CD4-positive, alpha-beta T cell treated with Interferon alpha-2 for 1 hour (primary cell): ENCODE measurements around the gene C10orf95.

Experiments
- DNase-seq, 2 donors: peaks; one replicate each; pipeline ENCODE4 v3.0.0-alpha.2; 2020 to 2022

Gene C10orf95

GRCh38 chr10:102433619-102434046, 17.7 kb downstream of the C10orf95 start:
- DNase-seq = no peak

DNA sequence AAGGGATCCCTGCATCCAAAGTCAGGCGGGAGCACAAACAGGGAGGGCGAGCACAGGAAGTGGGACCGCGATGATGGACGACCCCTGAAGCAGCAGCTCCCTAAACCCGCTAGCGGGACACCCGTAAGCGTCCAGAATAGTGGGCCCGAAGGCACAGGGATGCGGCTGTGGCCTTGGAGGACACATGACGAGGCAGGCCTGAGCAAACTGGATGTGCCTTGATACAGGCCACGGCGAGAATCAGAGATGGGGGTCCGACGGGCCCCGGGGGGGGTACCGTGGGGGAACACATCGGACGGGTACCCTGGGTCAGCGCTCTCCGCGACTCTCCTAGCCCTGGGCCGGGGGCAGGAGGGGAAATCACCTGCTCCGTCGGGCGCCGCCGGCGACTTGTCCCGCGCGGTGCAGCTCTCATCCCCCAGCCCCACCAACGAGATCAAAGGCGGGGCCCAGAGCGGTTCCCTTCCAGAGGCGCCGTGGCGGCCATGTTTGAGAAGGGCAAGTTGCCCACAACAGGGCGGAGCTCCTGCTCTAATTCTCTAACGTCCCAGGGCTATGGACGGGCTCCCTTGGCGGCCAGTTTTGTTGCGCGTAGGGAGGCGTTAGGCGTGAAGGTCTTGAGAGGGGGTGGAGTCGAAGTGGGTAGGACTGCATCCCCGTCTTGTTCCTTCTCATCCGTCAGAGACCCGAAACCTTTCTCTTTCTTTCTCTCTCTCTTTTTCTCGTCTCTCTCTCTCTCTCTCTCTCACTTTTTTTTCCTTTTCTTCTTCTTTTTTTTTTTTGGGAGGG, 19.0 kb downstream of the C10orf95 start, which contains the start of gene CUEDC2:
Gene CUEDC2, minus strand, starts transcription at position 413 of the 789 bp plus-strand sequence. CDS start 7,386 bp downstream, outside the sequence.
- peak; percentile 93 to 97 for DNase-seq

GRCh38 chr10:102431452-102432124, 19.8 kb downstream of the C10orf95 start:
- no peak for DNase-seq

- DNase-seq = no peak
Observed at GRCh38 chr10:102429468-102429867, 21.9 kb downstream of the C10orf95 start.

DNA sequence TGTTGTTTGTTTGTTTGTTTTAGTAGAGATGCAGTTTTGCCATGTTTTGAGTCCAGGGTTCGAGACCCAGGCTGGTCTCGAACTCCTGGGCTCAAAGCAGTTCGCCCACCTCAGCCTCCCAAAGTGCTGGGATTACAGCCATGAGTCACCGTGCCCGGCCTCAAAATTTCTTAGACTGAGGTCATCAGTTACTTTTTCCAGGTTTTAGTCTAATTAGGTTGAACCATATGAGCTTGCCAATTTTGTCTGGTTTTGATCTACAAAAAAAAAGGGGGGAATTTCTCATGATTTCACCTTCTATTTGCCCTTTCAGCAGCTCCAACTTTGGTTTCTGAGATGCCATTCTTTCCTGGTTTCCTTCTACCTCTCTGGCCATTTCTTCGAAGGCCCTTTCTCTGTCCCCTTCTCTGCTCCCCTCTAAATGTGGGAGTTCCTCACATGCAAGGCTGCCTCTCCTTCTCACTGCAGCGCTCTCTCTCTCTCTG, 24.5 kb downstream of the C10orf95 start:
- no peak for DNase-seq

- no peak for DNase-seq
Observed at GRCh38 chr10:102425444-102425843, 25.9 kb downstream of the C10orf95 start.

DNA sequence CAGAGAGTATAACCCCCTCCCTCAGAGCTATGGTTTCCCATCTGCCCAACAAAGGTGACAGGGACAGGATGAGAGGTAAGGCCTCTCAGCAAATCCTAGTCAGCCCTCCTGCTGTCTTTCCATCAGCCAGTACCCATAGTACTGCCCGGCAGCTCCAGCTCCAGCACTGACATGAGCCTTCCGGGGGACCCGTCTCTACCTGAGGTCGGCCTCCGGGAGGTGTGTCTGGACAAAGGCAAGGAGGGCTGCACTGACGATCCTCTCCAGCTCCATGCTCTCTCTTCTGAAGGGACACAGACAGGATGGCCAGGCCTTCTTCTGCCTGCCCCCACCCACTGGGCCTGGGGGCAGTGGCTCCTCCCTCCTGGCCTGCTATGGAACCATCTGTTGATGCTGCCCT, 26.4 kb downstream of the C10orf95 start:
- DNase-seq = no peak

GRCh38 chr10:102424145-102424544, 27.2 kb downstream of the C10orf95 start:
- DNase-seq = no peak

- DNase-seq = no peak
Observed at GRCh38 chr10:102423372-102423968, 27.9 kb downstream of the C10orf95 start.

DNA sequence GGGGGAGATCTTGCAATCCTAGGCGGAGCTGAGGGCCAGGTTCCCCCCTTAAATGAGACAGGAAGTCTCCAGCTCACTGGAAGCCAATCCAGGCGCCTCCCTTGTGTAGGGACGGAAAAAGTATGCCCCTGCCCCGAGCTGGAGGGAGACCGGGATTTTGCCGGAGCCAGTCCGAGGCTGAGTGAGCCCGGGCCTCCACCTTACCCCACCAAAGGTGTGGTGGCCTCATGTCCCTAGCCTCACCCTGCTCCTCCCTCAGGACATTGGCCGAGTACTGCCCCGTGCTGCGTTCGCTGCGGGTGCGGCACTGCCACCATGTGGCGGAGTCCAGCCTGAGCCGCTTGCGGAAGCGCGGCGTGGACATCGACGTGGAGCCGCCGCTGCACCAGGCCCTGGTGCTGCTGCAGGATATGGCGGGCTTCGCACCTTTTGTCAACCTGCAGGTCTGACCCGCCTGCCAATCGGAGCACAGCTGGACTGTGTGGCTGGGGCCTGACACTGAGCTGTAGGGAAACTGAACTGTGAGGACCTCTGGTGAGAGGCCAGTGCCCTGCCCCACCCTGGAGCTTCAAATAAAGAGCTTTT, 28.7 kb downstream of the C10orf95 start:
- DNase-seq = peak; percentile 63 to 66

GRCh38 chr10:102421757-102422512, 29.4 kb downstream of the C10orf95 start:
- no peak for DNase-seq

DNA sequence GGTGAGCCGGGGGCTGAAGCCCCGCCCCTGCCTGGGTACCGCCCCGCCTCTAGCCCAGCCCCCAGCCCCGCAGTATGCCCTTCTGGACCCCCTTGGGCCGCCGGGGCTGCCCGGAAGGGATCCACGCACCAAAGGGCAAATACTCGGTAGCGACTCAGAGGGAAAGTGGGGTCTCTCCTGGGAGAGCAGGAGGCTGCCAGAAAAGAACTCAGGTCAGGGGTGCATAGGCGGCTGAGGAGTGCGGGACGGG, 29.9 kb downstream of the C10orf95 start:
- no peak for DNase-seq

GRCh38 chr10:102420714-102421506, 30.4 kb downstream of the C10orf95 start, which contains the start of gene FBXL15:
Gene FBXL15 (plus strand): TSS chr10:102420836. CDS start chr10:102421130, 294 bp downstream.
- peak; percentile 95 to 97 for DNase-seq

DNA sequence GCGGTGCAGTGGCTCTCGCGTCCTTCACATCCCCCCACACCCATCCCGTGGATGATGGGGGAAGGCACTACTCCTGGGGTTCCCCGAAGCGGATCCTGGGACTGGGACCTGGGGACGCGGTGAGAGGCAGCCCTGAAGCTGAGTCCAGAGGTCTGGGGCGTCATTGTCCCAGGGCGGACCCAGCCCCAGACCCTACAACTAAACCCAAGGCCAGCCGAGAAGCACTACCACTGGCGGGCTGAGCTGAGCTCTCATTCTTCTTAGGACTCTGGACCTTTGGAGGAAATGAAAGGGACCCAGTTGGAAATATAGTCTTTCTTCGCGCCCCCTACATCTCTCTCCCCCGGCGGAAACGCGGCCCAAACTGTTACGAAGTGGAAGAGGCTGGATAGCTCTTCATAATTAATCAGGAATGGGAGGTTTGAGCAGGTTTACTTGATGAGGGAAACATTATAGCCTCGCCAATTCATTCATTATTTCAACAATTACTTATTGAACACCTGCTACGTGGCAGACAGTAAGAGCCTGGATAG, 31.1 kb downstream of the C10orf95 start:
- no peak for DNase-seq

GRCh38 chr10:102419269-102420180, 31.8 kb downstream of the C10orf95 start:
- DNase-seq = peak; percentile 45 to 76

DNA sequence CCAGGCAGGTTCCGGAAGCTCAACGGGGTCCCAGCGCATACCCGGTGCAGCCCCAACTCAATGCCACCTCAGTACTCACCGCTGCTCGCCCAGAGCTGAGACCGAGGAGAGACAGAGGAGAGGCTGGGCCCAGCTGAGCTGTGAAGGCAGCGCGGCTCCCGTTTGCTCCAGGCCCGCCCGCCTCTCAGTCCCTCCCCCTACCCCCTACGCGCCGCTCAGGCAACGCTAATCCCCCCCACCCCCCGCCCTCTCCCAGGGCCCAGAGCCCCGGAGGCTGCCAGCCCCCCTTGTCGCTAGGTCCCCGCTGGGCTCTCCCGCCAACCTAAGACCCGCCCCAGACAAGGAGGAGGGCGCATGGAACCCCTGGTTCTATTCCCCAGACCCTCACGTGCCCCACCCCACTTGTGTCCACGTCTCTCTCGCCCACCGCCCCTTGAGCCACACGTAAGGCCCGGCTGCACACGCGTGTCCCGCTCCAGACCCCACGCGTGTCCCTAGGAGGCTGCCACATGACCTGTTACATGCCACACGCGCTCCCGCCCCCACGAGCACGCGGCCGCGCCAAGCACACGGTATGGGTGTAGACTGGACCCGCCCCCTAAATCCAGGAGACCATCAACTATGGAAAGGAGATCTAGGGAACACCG, 32.6 kb downstream of the C10orf95 start, which contains the start of gene PSD:
Gene PSD, minus strand, starts transcription at position 164 of the 647 bp plus-strand sequence. CDS start 1,747 bp downstream, outside the sequence.
- no peak for DNase-seq

- no peak for DNase-seq
Observed at GRCh38 chr10:102416695-102417094, 34.6 kb downstream of the C10orf95 start.

- DNase-seq = no peak
Observed at GRCh38 chr10:102416283-102416682, 35.1 kb downstream of the C10orf95 start.

DNA sequence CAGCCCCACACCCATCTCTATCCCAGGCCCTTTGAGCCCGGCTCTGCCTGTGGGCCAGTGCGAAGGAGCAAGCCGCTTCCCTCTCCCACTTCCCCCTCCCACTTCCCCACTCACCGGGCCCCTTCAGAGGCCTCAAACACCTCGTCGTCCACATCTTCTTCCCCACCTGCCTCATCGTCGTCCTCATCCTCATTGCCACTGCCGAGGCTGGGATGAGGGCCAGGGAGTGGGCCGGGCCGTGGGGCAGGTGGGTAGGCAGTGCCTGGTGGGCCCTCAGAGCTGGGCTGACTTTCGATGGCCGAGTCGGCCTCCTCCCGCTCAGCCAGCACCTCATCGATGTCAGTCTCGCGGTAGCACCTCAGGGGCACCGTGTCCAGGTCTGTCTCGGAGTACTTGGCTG, 36.6 kb downstream of the C10orf95 start:
- no peak for DNase-seq
